Measurements from ENCODE around the gene AFDN.

The AFDN gene

GRCh38 chr6:167918548-167919278 is 92.0 kb downstream of the AFDN start:
- DNase-seq (ENCODE audit: low spot score), result no peak

GRCh38 chr6:167919349-167919748 is 92.6 kb downstream of the AFDN start:
- DNase-seq (ENCODE audit: low spot score), result no peak

GRCh38 chr6:167920165-167920564 is 93.5 kb downstream of the AFDN start:
- DNase-seq (ENCODE audit: low spot score), result no peak

- DNase-seq (ENCODE audit: low spot score), result no peak
Observed at GRCh38 chr6:167921831-167922230, 95.1 kb downstream of the AFDN start.

GRCh38 chr6:167925026-167925425 is 98.3 kb downstream of the AFDN start:
- DNase-seq (ENCODE audit: low spot score), result no peak

- DNase-seq (ENCODE audit: low spot score), result no peak
Observed at GRCh38 chr6:167927246-167927645, 100.5 kb downstream of the AFDN start.

- no peak for DNase-seq (ENCODE audit: low spot score)
Observed at GRCh38 chr6:167928111-167928510, 101.4 kb downstream of the AFDN start.

- no peak for DNase-seq (ENCODE audit: low spot score)
Observed at GRCh38 chr6:167930295-167930694, 103.6 kb downstream of the AFDN start.

GRCh38 chr6:167932468-167933276 is 106.0 kb downstream of the AFDN start:
- DNase-seq (ENCODE audit: low spot score), result peak; percentile 68

- DNase-seq (ENCODE audit: low spot score), result no peak
Observed at GRCh38 chr6:167933290-167933689, 106.6 kb downstream of the AFDN start.

GRCh38 chr6:167933847-167934246 is 107.1 kb downstream of the AFDN start:
- no peak for DNase-seq (ENCODE audit: low spot score)

- DNase-seq (ENCODE audit: low spot score), result no peak
Observed at GRCh38 chr6:167934426-167934864, 107.7 kb downstream of the AFDN start.

- DNase-seq (ENCODE audit: low spot score), result no peak
Observed at GRCh38 chr6:167936051-167936450, 109.3 kb downstream of the AFDN start.

- DNase-seq (ENCODE audit: low spot score), result no peak
Observed at GRCh38 chr6:167937301-167937700, 110.6 kb downstream of the AFDN start.

GRCh38 chr6:167937948-167938911 is 111.5 kb downstream of the AFDN start:
- no peak for DNase-seq (ENCODE audit: low spot score)

GRCh38 chr6:167941822-167942221 is 115.1 kb downstream of the AFDN start:
- DNase-seq (ENCODE audit: low spot score), result no peak

- no peak for DNase-seq (ENCODE audit: low spot score)
Observed at GRCh38 chr6:167944130-167944529, 117.4 kb downstream of the AFDN start.

GRCh38 chr6:167946007-167946406 is 119.3 kb downstream of the AFDN start:
- DNase-seq (ENCODE audit: low spot score), result no peak

GRCh38 chr6:167946604-167947003 is 119.9 kb downstream of the AFDN start:
- no peak for DNase-seq (ENCODE audit: low spot score)

GRCh38 chr6:167947716-167948115 is 121.0 kb downstream of the AFDN start:
- no peak for DNase-seq (ENCODE audit: low spot score)

- DNase-seq (ENCODE audit: low spot score), result no peak
Observed at GRCh38 chr6:167948716-167949115, 122.0 kb downstream of the AFDN start.

- no peak for DNase-seq (ENCODE audit: low spot score)
Observed at GRCh38 chr6:167949121-167949684, 122.5 kb downstream of the AFDN start.

All from HuH-7 (cell line).